HG02943 (cell line): ENCODE results near the gene SLC38A10.

Experiments used
- ATAC-seq: cut with Tn5 transposase; IDR thresholded peaks from one replicate; pipeline ENCODE4 v1.9.1; 2021; ENCODE audit warnings: mild to moderate bottlenecking, low read depth, moderate library complexity; ENCODE audit not compliant: unreplicated experiment

Gene SLC38A10

DNA sequence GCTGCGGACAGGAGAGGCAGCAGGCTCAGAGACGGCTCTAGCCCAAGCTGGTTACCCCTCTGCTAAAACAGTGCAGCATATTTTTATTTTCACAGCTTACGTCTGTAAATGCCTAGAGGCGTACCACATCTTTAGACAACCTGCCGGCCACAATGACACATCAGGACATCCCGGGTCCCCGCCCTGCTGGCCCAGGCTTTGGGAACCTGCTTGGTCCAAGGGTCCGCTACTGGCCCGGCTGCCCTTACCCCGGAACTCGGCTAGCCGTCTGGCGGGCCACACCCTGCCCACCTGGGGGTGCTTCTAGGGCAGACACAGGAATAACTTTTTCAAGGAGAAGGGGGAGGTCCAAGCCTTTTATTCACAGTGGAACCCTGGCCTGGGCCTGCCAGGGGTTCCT is 76.6 kb downstream of the SLC38A10 start:
- no peak for ATAC-seq

GRCh38 chr17:81217491-81217890 is 77.6 kb downstream of the SLC38A10 start:
- no peak for ATAC-seq

GRCh38 chr17:81213978-81214377 is 81.1 kb downstream of the SLC38A10 start:
- no peak for ATAC-seq

GRCh38 chr17:81212365-81212764 is 82.7 kb downstream of the SLC38A10 start:
- ATAC-seq: no peak

GRCh38 chr17:81210868-81211267 is 84.2 kb downstream of the SLC38A10 start:
- ATAC-seq: no peak

DNA sequence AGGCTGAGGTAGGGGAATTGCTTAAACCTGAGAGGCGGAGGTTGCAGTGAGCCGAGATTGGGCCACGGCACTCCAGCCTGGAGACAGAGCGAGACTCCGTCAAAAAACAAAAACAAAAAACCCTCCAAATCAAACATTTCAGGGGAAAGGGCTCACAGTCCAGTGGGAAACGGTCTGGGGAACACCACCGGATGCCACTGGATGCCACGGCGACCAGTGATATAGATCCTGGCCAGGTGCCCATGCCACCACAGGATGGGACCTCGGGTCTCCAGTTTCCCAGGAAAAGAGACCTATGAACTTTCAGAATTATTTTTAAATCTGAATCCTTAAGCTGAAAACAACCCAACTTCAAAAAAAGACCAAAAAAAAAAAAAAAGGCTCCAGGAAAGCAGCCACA is 84.6 kb downstream of the SLC38A10 start:
- no peak for ATAC-seq

DNA sequence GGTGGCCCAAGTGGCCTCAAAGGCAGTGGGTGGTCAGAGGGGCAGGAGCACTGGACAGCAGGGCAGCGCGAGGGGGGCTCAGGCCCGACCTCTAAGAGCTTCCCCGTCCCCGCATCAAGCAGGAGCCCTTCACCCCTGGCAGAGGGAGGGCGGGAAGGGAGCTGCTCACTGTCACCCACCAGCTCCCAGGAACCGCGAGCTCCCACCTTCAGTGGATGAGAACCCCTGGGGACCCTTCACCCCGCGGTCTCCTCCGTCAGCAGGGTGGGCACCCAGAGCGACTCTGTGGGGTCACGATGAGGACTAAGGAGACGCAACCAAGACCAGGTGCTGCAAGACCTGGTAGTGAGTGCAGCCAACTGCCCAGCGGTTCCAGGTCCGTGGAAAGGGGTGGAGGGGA is 86.0 kb downstream of the SLC38A10 start:
- no peak for ATAC-seq

DNA sequence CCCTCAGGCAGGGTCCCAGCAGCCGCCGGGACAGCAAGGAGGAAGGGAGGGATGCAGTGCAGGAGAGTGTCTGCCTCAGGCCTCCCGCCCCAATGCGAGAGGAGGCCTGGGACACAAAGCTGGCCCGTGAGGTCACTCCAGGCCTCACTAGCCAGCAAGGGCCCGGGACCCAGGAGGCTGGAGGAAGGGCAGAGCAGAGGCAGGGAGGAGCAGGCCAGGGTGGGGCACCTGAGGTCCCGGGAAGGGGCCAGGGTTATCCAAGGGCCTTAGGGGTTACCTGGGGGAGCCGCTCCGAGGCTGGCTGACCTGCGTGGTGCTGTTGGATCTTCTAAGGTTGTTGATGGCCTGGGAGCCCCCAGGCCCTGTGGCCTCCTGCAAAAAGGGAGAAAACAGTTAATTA is 86.5 kb downstream of the SLC38A10 start:
- no peak for ATAC-seq

DNA sequence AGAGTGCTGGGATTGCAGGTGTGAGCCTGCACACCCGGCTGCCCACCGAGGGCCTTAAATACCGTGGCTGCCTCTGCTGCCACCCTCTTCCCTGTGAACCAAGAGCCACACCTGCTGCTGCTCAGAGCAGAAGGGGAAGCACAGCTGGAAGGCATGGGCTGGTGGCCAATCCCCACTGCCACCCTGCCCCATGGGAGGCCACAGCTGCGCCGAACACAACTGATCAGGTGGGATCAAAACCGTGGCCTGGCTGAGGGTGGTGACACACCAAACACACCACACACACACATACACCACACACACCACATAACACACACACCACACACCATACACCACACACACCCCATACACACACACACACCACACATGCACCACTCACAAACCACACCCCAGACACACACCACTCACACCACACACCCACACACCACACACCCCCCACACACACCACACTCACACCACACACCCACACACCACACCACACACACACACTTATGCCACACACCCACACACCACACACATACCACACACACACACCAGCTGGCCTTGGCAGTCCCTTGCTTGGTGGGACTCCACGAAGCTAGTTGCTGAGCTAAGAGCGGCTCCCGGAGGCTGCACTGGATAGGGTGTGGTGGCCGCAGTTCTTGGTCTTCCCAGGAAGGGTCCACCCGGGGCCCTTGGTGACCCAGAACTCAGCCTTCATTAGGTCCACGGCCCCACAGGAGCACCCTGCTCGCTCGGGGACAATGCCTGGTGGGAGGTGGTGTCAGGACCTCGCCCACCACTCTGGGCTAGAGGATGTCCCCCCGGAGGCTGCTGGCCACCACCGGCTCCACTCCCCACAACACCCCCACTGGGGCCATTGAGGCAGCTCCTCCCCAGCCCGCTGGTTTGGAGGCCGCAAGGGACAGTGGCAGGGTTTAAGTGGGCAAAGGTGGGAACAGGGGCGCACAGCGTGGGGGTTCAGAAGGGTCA is 87.2 kb downstream of the SLC38A10 start:
- ATAC-seq: no peak

- ATAC-seq: no peak
Observed at GRCh38 chr17:81206657-81207056, 88.5 kb downstream of the SLC38A10 start.

DNA sequence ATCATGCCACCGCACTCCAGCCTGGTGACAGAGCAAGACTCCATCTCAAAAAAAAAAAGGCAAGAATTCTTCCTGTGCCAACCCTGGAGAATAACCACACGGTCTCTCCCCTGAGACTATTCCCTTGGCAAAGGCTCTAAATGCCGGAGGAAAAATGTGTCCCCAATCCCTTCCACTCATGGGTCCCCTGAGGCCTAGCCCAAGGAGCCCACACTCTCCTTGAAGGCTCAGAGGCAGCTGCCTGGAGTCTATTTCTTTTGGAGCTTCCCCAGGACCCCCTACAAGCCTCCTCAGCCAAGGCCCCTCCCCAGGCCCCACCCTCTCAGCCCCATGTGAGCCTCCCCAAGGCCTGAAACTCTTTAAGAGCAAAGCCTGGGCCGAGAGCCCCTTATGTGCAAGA is 88.9 kb downstream of the SLC38A10 start:
- no peak for ATAC-seq

DNA sequence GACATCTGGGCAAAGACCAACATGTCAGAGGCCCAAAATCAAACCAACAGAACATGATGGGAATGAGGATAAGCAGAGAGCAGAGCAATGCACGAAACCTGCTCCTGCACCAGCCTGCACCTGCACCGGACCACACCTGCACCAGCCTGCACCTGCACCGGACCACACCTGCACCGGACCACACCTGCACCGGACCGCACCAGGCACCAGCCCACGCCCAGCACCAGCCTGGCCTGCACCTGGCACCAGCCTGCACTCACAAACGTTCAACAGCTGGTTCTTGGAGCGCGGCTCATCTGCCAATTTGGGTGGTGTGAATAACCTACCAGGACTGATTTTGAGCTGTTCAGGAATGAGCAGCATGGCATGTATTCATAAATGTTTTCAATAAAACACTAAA is 90.5 kb downstream of the SLC38A10 start:
- ATAC-seq: no peak

GRCh38 chr17:81203136-81203535 is 92.0 kb downstream of the SLC38A10 start:
- ATAC-seq: no peak

- ATAC-seq: no peak
Observed at GRCh38 chr17:81202318-81202717, 92.8 kb downstream of the SLC38A10 start.

- no peak for ATAC-seq
Observed at GRCh38 chr17:81200695-81201580, 94.2 kb downstream of the SLC38A10 start.

DNA sequence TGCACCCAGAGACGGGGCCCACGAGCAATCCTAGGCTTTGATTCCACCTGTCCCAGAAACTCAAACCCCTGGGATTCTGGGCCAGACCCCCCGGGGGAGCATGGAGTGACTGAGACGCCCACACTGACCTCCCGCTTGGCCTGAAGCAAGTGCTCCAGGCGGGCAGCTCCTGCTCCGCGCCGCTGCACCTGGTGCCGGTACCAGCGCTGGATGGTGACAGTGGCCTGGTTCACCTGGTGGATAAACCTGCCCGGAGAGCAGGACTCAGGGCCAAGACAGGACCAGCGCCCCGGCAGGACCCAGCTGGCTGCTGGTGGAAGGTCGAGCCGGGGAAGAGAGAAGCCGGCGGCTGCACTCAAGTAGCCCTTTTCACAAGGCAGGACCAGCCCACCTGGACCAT is 94.9 kb downstream of the SLC38A10 start:
- ATAC-seq: no peak

DNA sequence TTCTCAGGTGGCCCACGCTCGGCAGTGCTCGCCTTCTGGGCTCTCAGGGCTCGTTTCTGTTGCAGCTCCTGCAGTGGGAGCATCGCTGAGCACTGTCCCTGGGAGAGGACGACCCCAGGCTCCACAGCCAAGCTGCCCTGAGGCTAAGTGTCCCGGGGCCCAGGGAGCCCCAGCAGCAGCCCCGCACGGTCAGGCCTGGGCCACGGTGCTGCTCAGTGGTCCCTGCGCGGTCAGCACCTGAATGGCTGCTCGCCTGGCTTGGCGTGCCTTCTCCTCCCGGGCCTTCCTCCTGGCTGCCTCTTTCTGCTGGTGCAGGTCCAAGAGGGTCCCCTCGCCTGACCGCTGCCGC is 95.7 kb downstream of the SLC38A10 start:
- no peak for ATAC-seq

- ATAC-seq: no peak
Observed at GRCh38 chr17:81198826-81199481, 96.2 kb downstream of the SLC38A10 start.

DNA sequence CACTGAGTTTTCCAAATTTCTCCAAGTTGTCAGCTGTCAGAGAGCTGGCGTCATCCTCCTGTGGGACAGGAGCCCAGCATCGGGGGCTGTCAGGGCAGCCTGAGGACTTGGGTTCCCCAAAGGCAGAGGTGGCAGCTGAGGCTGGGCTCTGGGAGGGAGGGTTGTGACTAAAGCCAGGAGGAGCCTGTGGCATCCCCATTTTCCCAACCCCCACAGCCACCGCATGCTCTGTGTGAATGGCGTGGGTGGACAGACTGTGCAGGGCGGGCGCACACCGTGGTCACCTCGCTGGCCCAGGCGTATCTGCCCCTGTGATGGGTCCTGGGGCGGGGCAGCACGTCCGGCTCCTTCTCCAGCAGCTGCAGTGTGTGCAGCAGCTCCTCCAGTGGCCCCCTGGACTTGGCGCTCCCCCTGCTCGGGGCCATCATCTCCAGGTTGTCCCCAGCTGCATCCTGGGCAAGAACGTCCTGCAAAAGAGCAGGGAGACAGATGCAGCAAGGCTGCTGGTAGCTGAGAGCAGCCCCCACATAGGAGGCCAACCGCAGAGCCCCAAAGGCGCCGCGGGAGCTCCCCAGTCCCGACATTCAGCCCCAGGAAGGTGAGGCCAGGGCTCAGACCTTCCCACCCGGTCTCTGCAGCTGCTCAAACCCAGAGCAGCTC is 97.1 kb downstream of the SLC38A10 start:
- ATAC-seq: no peak

- no peak for ATAC-seq
Observed at GRCh38 chr17:81197409-81197795, 97.7 kb downstream of the SLC38A10 start.
